ENCODE results near the gene C4orf51. TPM values are rescaled to one million over a fixed set of nuclear protein-coding genes. Genes with fewer than 3 reads are reported as not detected.

Gene C4orf51
- total and polyA plus RNA-seq, 2 of the 13 experiments (the other 11 are each of a cell fraction or from before 2014, with no cell fraction given): not detected

DNA sequence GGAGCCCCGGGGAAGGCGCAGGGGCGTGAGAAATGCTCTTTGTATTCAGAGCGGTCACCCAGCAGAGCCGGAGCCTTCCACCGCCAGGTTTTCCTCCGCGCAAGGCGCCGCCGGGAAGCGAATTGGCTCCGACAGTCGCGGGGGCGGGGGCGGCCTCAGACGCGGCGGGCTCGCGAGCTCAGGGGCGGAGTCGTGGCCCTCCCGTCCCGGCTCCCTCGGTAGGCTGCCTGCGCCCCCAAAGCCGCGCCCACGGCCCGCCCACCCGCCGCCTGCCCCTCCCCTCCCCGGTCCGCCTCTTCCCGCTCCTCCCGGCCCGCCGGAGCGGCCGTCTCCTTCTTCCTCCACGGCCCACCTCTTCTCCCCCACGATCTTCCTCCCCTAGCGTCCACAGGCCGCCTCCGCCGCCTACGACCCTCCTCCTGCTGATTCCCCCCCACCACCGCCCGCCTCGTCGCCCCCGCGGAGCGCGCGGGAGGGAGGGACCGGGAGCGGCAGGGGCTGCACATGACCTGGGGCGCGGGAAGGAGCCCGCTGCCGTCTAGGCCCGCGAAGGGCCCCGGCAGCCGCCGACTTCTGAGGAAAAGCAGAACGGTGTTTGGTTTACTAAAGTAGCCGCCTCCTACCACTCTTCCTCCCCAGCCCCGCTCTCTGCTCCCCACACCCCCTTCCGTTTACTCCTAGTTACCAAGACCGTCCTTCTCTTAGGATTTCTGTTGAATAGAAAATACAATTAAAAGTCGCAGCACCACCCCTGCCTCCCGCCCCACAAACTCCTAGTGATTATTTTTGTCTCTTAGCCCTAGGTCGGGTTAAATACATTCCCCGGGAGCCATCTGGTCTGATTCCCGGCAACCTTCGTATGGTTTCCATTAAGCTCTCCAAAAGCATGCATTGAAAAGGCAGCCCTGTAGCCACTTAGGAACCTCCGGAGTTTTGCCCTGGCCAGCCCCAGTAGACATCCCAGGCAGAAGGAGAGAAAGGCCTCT, 53.2 kb downstream of the C4orf51 start (continued):
- TF ChIP-seq MBNL3 (CRISPR knock-in tag; conservative IDR thresholded peaks at IDR 0.05) (no peak), ZNF430 (CRISPR knock-in tag; IDR thresholded peaks at IDR 0.05) (peak; percentile 22; the same call in 1 of the 2 replicates), RFX5 (IDR thresholded peaks at IDR 0.05; ENCODE audit: low read depth, low read length) (no peak), SALL2 (CRISPR knock-in tag; IDR thresholded peaks at IDR 0.05) (no peak), NKX3-1 (CRISPR knock-in tag; IDR thresholded peaks at IDR 0.05) (no peak), GABPB1 (CRISPR knock-in tag; IDR thresholded peaks at IDR 0.05) (peak; percentile 44; the same call in 1 of the 2 replicates), YY1 (IDR thresholded peaks at IDR 0.05; ENCODE audit: insufficient read depth, insufficient replicate concordance, low read depth, low read length) (peak; percentile 36), TBX2 (CRISPR knock-in tag; IDR thresholded peaks at IDR 0.05; ENCODE audit: borderline replicate concordance) (peak; percentile 47), PHF21A (CRISPR knock-in tag; IDR thresholded peaks at IDR 0.05) (no peak)
- TF ChIP-seq, protein P1, sequence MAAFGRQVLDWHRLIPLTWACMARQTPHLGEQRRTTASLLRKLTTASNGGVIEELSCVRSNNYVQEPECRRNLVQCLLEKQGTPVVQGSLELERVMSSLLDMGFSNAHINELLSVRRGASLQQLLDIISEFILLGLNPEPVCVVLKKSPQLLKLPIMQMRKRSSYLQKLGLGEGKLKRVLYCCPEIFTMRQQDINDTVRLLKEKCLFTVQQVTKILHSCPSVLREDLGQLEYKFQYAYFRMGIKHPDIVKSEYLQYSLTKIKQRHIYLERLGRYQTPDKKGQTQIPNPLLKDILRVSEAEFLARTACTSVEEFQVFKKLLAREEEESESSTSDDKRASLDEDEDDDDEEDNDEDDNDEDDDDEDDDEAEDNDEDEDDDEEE (CRISPR knock-in tag; IDR thresholded peaks at IDR 0.05): no peak
- TF ChIP-seq, protein P2, sequence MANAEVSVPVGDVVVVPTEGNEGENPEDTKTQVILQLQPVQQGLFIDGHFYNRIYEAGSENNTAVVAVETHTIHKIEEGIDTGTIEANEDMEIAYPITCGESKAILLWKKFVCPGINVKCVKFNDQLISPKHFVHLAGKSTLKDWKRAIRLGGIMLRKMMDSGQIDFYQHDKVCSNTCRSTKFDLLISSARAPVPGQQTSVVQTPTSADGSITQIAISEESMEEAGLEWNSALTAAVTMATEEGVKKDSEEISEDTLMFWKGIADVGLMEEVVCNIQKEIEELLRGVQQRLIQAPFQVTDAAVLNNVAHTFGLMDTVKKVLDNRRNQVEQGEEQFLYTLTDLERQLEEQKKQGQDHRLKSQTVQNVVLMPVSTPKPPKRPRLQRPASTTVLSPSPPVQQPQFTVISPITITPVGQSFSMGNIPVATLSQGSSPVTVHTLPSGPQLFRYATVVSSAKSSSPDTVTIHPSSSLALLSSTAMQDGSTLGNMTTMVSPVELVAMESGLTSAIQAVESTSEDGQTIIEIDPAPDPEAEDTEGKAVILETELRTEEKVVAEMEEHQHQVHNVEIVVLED (CRISPR knock-in tag; IDR thresholded peaks at IDR 0.05; ENCODE audit: borderline replicate concordance): 0 out of 2 replicates have a peak, but pooled peaks have one; percentile 10
- TF ChIP-seq, protein P3, sequence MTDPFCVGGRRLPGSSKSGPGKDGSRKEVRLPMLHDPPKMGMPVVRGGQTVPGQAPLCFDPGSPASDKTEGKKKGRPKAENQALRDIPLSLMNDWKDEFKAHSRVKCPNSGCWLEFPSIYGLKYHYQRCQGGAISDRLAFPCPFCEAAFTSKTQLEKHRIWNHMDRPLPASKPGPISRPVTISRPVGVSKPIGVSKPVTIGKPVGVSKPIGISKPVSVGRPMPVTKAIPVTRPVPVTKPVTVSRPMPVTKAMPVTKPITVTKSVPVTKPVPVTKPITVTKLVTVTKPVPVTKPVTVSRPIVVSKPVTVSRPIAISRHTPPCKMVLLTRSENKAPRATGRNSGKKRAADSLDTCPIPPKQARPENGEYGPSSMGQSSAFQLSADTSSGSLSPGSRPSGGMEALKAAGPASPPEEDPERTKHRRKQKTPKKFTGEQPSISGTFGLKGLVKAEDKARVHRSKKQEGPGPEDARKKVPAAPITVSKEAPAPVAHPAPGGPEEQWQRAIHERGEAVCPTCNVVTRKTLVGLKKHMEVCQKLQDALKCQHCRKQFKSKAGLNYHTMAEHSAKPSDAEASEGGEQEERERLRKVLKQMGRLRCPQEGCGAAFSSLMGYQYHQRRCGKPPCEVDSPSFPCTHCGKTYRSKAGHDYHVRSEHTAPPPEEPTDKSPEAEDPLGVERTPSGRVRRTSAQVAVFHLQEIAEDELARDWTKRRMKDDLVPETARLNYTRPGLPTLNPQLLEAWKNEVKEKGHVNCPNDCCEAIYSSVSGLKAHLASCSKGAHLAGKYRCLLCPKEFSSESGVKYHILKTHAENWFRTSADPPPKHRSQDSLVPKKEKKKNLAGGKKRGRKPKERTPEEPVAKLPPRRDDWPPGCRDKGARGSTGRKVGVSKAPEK (CRISPR knock-in tag; IDR thresholded peaks at IDR 0.05; ENCODE audit: borderline replicate concordance): peak; percentile 40; the same call in 1 of the 2 replicates
- TF ChIP-seq, protein P4, sequence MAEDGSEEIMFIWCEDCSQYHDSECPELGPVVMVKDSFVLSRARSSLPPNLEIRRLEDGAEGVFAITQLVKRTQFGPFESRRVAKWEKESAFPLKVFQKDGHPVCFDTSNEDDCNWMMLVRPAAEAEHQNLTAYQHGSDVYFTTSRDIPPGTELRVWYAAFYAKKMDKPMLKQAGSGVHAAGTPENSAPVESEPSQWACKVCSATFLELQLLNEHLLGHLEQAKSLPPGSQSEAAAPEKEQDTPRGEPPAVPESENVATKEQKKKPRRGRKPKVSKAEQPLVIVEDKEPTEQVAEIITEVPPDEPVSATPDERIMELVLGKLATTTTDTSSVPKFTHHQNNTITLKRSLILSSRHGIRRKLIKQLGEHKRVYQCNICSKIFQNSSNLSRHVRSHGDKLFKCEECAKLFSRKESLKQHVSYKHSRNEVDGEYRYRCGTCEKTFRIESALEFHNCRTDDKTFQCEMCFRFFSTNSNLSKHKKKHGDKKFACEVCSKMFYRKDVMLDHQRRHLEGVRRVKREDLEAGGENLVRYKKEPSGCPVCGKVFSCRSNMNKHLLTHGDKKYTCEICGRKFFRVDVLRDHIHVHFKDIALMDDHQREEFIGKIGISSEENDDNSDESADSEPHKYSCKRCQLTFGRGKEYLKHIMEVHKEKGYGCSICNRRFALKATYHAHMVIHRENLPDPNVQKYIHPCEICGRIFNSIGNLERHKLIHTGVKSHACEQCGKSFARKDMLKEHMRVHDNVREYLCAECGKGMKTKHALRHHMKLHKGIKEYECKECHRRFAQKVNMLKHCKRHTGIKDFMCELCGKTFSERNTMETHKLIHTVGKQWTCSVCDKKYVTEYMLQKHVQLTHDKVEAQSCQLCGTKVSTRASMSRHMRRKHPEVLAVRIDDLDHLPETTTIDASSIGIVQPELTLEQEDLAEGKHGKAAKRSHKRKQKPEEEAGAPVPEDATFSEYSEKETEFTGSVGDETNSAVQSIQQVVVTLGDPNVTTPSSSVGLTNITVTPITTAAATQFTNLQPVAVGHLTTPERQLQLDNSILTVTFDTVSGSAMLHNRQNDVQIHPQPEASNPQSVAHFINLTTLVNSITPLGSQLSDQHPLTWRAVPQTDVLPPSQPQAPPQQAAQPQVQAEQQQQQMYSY (CRISPR knock-in tag; IDR thresholded peaks at IDR 0.05): peak; percentile 96
- TF ChIP-seq, protein P5, sequence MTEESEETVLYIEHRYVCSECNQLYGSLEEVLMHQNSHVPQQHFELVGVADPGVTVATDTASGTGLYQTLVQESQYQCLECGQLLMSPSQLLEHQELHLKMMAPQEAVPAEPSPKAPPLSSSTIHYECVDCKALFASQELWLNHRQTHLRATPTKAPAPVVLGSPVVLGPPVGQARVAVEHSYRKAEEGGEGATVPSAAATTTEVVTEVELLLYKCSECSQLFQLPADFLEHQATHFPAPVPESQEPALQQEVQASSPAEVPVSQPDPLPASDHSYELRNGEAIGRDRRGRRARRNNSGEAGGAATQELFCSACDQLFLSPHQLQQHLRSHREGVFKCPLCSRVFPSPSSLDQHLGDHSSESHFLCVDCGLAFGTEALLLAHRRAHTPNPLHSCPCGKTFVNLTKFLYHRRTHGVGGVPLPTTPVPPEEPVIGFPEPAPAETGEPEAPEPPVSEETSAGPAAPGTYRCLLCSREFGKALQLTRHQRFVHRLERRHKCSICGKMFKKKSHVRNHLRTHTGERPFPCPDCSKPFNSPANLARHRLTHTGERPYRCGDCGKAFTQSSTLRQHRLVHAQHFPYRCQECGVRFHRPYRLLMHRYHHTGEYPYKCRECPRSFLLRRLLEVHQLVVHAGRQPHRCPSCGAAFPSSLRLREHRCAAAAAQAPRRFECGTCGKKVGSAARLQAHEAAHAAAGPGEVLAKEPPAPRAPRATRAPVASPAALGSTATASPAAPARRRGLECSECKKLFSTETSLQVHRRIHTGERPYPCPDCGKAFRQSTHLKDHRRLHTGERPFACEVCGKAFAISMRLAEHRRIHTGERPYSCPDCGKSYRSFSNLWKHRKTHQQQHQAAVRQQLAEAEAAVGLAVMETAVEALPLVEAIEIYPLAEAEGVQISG (CRISPR knock-in tag; IDR thresholded peaks at IDR 0.05): 0 out of 2 replicates have a peak, but pooled peaks have one; percentile 34

All from HepG2 (cell line).